HG02870 (cell line): ENCODE measurements around the gene SLC4A4.

Source experiments
- ATAC-seq: cut with Tn5 transposase; IDR thresholded peaks from one replicate; pipeline ENCODE4 v1.9.1; 2021; ENCODE audit warnings: mild to moderate bottlenecking, moderate library complexity; ENCODE audit not compliant: unreplicated experiment

The SLC4A4 gene

DNA sequence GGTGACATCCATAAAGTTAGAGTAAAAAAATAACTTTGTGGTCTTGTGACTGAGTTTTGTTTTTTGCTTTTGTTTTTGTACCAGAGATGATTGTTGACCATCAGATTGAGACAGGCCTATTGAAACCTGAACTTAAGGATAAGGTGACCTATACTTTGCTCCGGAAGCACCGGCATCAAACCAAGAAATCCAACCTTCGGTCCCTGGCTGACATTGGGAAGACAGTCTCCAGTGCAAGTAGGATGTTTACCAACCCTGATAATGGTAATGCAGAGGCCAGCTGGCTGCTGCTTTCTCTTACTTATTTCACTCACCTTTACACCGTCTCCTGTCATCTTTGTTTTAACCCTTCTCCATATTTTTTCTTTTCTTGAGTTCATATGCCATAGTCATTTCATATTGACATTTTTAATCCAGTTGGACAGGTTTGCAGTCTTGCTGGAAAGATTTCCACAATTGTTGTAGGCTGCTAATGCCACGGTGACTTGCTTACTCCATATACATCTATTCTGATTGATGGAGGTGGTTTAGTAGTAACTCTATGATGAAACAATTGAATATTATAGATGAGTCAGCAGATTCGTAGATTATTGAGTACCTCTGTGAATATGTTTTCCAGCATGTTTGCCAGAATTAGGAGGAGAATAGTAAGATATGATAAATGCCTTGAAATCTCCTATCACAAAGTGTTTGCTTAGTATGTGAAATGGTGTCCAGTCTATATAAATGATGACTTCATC lies 18.3 kb downstream of the SLC4A4 start:
- no peak for ATAC-seq

GRCh38 chr4:71360844-71361243 lies 22.0 kb downstream of the SLC4A4 start:
- ATAC-seq: no peak

GRCh38 chr4:71361476-71361875 lies 22.7 kb downstream of the SLC4A4 start:
- ATAC-seq: no peak

- no peak for ATAC-seq
These were observed 27.9 kb downstream of the SLC4A4 start for GRCh38 chr4:71366766-71367165.

DNA sequence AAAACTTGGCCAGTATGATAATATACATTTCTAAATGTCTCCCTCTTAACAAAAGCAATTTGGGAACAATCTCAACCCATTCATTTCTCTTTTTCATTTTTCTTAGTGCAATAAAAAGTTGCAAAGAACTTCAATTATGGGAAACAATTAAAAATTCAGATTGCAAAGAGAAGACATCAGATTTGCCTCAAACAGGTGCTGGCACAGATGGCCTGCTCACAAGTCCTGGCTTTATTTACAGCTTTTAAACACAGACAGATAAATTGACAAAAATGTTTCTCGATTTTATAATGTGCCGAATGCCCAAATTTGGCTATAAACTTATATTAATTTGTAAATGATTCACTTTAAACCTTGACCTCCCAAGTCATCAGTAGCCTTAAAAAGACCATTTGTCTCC lies 28.7 kb downstream of the SLC4A4 start:
- ATAC-seq: no peak

GRCh38 chr4:71368906-71369305 lies 30.1 kb downstream of the SLC4A4 start:
- no peak for ATAC-seq

DNA sequence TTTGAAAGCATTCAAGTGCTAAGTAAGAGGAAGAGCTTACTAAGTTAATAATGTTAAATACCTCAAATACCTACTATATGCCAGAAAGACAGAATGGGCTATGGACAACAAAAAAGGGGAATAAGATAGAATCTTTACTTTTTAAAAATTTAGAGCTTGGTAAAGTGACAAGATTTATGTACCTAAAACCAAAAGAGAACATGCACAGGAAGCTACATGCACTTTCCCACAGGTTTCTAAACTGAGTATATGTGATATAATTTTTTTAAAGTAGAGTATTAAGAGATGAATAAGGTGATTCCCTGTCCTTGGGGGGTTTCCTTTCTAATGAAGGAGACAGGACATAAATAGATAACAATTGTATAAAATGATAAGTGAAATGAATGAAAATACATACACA lies 30.7 kb downstream of the SLC4A4 start:
- no peak for ATAC-seq

GRCh38 chr4:71375494-71375893 lies 36.7 kb downstream of the SLC4A4 start:
- no peak for ATAC-seq

DNA sequence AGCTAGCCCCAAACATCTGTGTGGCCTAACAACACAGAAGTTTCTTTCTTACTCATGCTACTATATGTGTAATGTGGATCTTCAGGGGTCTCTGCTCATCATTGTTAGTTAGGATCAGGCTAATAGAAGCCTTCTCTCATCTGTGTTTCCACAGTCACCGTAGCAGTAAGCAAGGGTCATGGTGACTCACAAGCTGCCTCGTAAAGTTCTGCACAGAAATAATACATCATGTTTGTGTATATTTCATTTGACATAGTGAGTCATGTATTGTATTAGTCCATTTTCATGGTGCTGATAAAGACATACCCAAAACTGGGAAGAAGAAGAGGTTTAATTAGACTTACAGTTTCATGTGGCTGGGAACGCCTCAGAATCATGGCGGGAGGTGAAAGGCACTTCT lies 38.7 kb downstream of the SLC4A4 start:
- ATAC-seq: no peak

DNA sequence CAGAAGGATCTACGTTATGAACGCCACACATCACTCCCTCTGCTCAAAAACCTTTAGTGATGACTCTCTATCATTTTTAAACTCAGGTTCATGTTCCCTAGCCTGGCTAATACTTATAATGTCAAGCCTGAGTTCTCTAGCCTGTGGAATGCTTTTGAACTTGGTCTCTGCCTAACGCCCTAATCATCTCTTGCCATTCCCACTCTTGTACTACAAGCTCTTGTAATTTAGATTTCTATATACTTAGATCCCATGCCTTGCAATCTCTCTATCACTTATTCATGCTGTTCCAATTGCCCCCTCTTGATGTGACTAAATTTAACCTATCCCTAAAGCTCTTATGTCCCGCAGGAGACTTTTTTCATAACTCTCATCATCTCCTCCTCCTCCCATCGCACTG lies 40.3 kb downstream of the SLC4A4 start:
- ATAC-seq: no peak

- no peak for ATAC-seq
These were observed 42.0 kb downstream of the SLC4A4 start for GRCh38 chr4:71380788-71381187.

DNA sequence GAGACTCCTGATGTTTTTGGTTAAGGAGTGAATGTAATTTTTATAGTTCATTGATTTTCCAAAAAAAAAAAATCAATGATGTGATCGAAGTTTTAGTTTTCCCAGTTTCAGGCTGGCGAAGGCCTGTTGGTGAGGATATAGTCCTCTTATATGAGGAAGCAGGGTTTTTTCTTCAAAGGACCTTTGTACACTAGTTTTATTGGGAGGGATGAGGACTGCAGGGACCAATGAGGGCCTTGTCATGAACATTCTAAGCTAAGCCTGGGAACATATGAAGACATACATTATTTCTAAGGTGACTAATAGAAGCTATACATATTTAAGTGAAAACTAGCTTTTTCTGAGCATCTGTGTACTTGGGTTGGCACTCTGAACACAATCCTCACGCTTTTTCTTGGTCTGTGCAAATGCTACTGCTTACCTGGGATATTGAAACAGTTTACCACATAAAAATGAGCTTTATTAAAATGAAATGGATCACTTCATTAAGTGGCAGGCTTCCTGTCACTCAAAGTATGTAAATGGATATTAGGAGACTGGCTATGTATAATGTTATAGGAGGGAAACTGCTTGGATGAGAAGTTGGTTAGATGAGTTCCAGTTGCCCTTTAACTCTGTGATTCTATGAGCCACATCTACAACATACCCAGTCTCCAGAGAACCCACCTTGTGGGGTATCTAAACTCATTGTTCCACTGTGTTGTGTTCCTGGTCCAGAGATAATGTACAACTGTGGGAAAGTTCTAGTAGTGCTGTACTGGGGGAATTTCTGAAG lies 43.5 kb downstream of the SLC4A4 start:
- ATAC-seq: no peak

DNA sequence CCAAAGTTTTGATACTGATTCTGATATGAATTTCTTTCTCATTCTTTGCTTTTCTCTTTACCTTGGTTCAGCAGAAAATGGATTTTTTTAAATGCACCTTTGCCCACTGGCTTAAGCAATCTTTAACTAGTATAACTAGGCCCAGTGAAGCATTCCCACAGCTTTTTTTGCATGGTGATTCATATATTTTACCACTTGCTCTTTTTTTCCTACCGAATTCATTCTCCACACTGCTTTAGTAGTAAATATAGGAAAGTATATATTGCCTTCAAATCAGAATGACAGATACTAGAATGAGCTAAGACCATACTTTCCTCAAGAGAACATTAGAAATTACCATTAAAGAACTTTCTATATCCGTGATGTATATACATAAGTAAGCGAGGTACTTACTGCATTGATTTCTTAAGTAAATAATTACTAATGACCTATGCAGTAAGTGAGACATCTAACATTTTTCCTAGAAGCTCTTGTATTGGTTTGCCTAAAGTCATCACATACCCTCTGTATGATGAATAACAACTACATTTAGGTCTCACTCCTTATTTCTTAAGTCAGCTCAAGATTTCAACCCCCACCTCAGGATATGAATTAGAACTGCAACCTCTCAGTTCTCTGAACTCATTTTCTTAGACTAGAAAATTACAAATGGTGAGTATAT lies 44.2 kb downstream of the SLC4A4 start:
- no peak for ATAC-seq

DNA sequence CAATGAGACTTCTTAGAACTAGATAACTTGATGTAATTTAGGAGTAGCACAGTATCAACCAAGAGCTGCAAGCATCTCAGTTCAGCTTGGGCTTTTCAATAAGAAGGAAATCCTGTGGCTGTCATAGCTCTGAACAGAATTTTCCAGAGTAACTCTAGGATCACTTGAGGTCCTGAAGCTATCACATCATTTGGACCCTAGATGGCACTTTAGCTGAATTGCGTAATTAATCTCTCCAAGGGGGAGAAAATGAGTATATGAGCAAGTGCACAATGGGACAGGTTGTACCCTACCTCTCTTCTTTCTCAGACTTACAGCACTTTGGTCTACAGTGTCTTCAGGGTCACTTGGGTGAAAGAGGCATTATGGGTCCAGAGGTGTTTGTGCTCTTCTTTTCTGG lies 45.2 kb downstream of the SLC4A4 start:
- no peak for ATAC-seq

DNA sequence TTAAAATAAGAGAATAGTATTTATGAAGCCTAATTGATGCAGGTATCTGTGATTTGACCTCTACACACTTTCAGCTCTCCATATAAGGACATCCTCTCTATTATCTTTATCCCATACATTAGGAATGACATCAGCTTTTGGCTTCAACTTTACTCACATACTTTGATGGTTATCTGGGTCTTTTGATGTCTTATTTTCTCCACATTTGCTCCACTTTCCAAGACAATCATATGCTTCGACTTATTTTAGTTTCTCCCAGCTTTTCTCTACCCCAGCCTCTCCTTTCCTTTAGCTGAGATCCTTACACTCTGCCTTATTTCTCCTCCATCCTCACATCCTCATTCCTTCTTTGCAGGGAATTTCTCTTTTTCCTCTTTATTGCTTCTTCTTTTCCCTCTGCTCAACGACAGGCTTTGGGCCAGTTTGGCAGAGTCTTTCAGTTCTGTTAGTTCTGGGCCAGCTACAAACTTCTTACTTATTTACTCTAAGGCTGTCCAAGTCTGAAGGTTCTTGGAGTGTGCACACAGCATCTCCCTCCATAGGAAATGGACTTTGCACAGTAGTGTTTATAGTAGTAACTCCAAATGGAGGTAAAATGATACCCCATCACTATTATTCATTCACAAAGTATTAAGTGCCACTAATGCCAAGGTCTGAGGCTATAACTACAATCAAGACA lies 50.5 kb downstream of the SLC4A4 start:
- no peak for ATAC-seq

- ATAC-seq: no peak
These were observed 53.3 kb downstream of the SLC4A4 start for GRCh38 chr4:71392109-71392508.

DNA sequence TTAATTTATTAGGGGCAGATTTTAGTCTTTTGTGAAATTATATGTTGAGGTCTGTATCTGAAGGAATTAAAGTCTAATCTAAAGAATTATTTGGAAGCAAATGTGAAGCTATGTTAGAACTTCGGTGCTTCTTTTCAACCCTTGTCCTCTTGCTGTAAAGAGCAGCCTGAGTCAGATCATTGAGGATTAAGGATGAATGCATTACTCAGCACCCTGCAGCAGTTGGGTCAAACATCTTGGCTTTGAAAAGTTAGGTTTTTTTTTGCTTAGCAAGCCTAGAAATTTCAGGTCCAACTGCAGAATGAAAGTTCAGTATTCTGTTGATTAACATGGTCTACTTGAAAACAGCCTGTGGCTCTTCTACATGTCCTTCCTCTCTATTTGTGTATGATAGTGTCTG lies 57.6 kb downstream of the SLC4A4 start:
- ATAC-seq: no peak

DNA sequence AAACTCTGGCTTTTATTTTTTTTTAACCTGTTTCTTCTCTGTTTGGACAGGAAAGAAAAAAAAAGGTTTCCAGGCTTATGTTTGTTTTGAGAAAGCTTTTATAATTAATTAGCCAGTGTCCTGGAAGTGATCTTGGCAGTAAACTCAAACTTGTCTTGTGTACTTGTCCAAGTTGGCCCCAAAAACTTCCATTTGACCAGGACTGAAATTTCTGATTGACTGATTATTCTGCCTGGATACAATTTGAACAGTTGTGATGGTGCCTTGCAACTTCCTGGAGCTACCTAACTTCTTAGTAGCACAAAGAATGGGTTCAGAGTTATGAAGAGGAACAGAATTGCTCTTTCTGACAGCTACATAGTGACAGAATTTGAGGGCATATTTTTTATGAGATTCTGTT lies 62.0 kb downstream of the SLC4A4 start:
- ATAC-seq: no peak

GRCh38 chr4:71402616-71403015 lies 63.8 kb downstream of the SLC4A4 start:
- ATAC-seq: no peak

- no peak for ATAC-seq
These were observed 65.2 kb downstream of the SLC4A4 start for GRCh38 chr4:71404049-71404448.

DNA sequence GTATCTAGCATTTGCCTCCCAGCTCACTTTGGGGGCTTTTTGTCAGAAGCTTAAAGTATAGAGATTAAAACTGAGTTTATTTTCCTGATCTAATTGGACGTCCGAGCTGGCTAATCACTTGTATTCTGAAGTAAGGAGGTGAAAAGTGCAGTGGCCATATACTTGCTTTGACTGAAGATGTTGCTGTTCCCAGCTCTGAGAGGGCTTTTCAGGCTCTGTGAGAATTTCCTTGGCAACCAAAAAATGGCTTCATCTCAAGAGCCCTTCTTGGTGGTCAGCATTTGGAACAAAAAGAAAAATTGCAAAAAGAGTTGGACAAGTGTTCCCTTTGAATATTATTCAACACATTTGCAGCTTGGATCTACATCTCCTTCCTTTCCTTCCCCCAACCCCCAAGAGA lies 67.0 kb downstream of the SLC4A4 start:
- no peak for ATAC-seq
